GM12878 (cell line): ENCODE data around the gene VPS8.

ENCODE experiments used
- EP300 ChIP-seq, 2 experiments: fragments of 150-350 bp in 1 of 2; IDR thresholded peaks; 2 replicates each; pipeline ENCODE4 v1.6.1; 2011 to 2012; ENCODE audit warnings: low read depth in 2 of 2, low read length in 2 of 2, borderline replicate concordance in 1 of 2, improper control_type of control experiment in 1 of 2, inconsistent platforms in 1 of 2; ENCODE audit not compliant: control insufficient read depth in 1 of 2
- POLR2AphosphoS5 ChIP-seq: IDR thresholded peaks from 2 replicates; pipeline ENCODE4 v1.6.1; 2011; ENCODE audit warnings: mild to moderate bottlenecking, low read length, inconsistent platforms

DNA sequence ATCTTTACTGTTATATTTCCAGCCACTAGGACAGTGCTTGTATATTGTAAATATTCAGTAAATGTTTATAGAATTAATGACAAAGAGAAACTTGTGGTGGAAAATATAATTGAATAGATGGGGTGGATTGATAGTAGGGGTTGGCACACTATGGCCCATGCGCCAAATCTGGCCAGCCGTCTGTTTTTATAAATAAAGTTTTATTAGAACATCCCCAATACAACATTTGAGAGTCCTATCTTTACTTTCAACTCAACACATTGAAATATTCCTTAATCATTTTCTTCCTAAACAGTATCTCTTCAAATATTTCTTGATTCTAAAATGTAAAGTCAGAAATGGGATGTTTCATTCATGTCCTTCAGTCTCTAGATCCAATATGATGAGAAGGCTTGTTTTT lies 45.1 kb downstream of the VPS8 start:
- TF ChIP-seq POLR2AphosphoS5 (no peak), EP300 (IDR thresholded peaks at IDR 0.05; ENCODE audit: borderline replicate concordance in 1 of 2, control insufficient read depth in 1 of 2, low read depth in 2 of 2, low read length in 2 of 2) (no peak)
